GM23338 (cell line): ENCODE measurements around the gene KLHL36. TPM values are rescaled to one million over a fixed set of nuclear protein-coding genes. Genes with fewer than 3 reads are reported as not detected.

Experiments
- ATAC-seq: fragments of 200-7000 bp; cut with Tn5 transposase; 3 replicates; pipeline ENCODE4 v1.9.1; 2020
- DNase-seq: peaks from one replicate; pipeline ENCODE4 v3.0.0-alpha.2; 2015; ENCODE audit warnings: low spot score
- H2AFZ ChIP-seq: fragments of 200-600 bp; sonication (generic); 2 replicates; pipeline ENCODE4 v1.8.0; 2016; ENCODE audit warnings: antibody characterized with exemption, mild to moderate bottlenecking, moderate library complexity
- H3F3A ChIP-seq: fragments of 200-600 bp; sonication (generic); replicated peaks from 2 replicates; pipeline ENCODE4 v1.8.0; 2017; ENCODE audit warnings: antibody characterized with exemption, mixed run types, low read depth
- H3K27ac ChIP-seq: fragments of 200-600 bp; sonication (generic); 2 replicates; pipeline ENCODE4 v1.6.1; 2016; ENCODE audit warnings: low read depth
- H3K27me3 ChIP-seq: fragments of 200-600 bp; sonication (generic); 2 replicates; pipeline ENCODE4 v1.8.0; 2016; ENCODE audit warnings: mild to moderate bottlenecking, mixed run types, moderate library complexity; ENCODE audit not compliant: insufficient read depth
- H3K36me3 ChIP-seq: fragments of 200-600 bp; sonication (generic); 2 replicates; pipeline ENCODE4 v1.8.0; 2016; ENCODE audit warnings: mild to moderate bottlenecking; ENCODE audit not compliant: insufficient read depth
- H3K4me1 ChIP-seq: fragments of 200-600 bp; sonication (generic); 2 replicates; pipeline ENCODE4 v1.8.0; 2016; ENCODE audit warnings: mild to moderate bottlenecking, moderate library complexity; ENCODE audit not compliant: insufficient read depth
- H3K4me2 ChIP-seq: fragments of 200-600 bp; sonication (generic); 2 replicates; pipeline ENCODE4 v1.7.1; 2017; ENCODE audit warnings: mixed run types
- H3K4me3 ChIP-seq: fragments of 200-600 bp; sonication (generic); 2 replicates; pipeline ENCODE4 v1.6.1; 2016; ENCODE audit warnings: mixed run types
- H3K79me2 ChIP-seq: fragments of 200-600 bp; sonication (generic); replicated peaks from 2 replicates; pipeline ENCODE4 v1.8.0; 2017; ENCODE audit warnings: mild to moderate bottlenecking; ENCODE audit not compliant: insufficient read depth
- H3K9me2 ChIP-seq: fragments of 200-600 bp; sonication (generic); 2 replicates; pipeline ENCODE4 v1.8.0; 2017; ENCODE audit not compliant: insufficient read depth
- H4K20me1 ChIP-seq: fragments of 200-600 bp; sonication (generic); replicated peaks from 2 replicates; pipeline ENCODE4 v1.8.0; 2017; ENCODE audit warnings: mild to moderate bottlenecking; ENCODE audit not compliant: insufficient read depth
- H3K27ac Mint-ChIP-seq: 2 replicates; pipeline ENCODE4 v1.8.0; 2020; ENCODE audit warnings: inconsistent platforms, mild to moderate bottlenecking, moderate library complexity, mixed read lengths
- H3K27me3 Mint-ChIP-seq: 3 replicates; pipeline ENCODE4 v1.8.0; 2022; ENCODE audit warnings: low read depth, mild to moderate bottlenecking, moderate library complexity, mixed read lengths, inconsistent platforms; ENCODE audit not compliant: insufficient read depth, poor library complexity
- H3K36me3 Mint-ChIP-seq: 3 replicates; pipeline ENCODE4 v1.8.0; 2021; ENCODE audit warnings: low read depth, mild to moderate bottlenecking, inconsistent platforms, moderate library complexity, mixed read lengths
- H3K4me1 Mint-ChIP-seq: 3 replicates; pipeline ENCODE4 v1.8.0; 2020; ENCODE audit warnings: mild to moderate bottlenecking, inconsistent platforms, mixed read lengths
- H3K4me3 Mint-ChIP-seq: 3 replicates; pipeline ENCODE4 v1.8.0; 2021; ENCODE audit warnings: moderate library complexity, mild to moderate bottlenecking, inconsistent platforms, mixed read lengths
- H3K9me3 Mint-ChIP-seq: 3 replicates; pipeline ENCODE4 v1.8.0; 2020; ENCODE audit warnings: moderate library complexity, mild to moderate bottlenecking, inconsistent platforms, mixed read lengths
- EZH2 ChIP-seq: fragments of 200-600 bp; sonication (generic); IDR thresholded peaks from one replicate; pipeline ENCODE4 v1.8.0; 2017; ENCODE audit warnings: antibody characterized with exemption, mild to moderate bottlenecking, low read depth; ENCODE audit not compliant: unreplicated experiment
- JUNB ChIP-seq: IDR thresholded peaks from one replicate; pipeline ENCODE4 v1.6.1; 2016; ENCODE audit warnings: antibody characterized with exemption; ENCODE audit not compliant: unreplicated experiment
- NANOG ChIP-seq: IDR thresholded peaks from 2 replicates; pipeline ENCODE4 v1.6.1; 2016; ENCODE audit warnings: antibody characterized with exemption, borderline replicate concordance
- REST ChIP-seq: IDR thresholded peaks from one replicate; pipeline ENCODE4 v1.6.1; 2018; ENCODE audit warnings: antibody characterized with exemption; ENCODE audit not compliant: unreplicated experiment
- ZNF114 ChIP-seq: fragments of 250-450 bp; sonication (Bioruptor Pico); IDR thresholded peaks from 2 replicates; pipeline ENCODE4 v1.5.0; 2020; ENCODE audit warnings: mild to moderate bottlenecking, moderate library complexity
- ZNF331 ChIP-seq: fragments of 250-450 bp; sonication (Bioruptor Pico); IDR thresholded peaks from 2 replicates; pipeline ENCODE4 v1.5.0; 2020; ENCODE audit warnings: low read depth, mild to moderate bottlenecking, moderate library complexity
- ZNF462 ChIP-seq: fragments of 250-450 bp; sonication (Bioruptor Pico); IDR thresholded peaks from 2 replicates; pipeline ENCODE4 v1.5.0; 2020; ENCODE audit warnings: mild to moderate bottlenecking, moderate library complexity
- polyA plus RNA-seq: library from polyadenylated mRNA; unstranded; fragments of >200 nt; fragmentation: Nextera tagmentation; extraction: Ambion mirVana; gene quantifications from 2 replicates; pipeline ENCODE4 v1.2.1, GENCODE V29; 2016
- total RNA-seq: library from RNA; depleted of rRNA; stranded (reverse); fragments of >200 nt; shearing (Covaris generic); gene quantifications from 2 replicates; pipeline ENCODE4 v1.2.3, GENCODE V29; 2014

Gene KLHL36
- total and polyA plus RNA-seq, 2 experiments from 2014 or later, result 13.4 to 70.4 TPM

GRCh38 chr16:84652566-84652965, 4.3 kb downstream of the KLHL36 start:
- Histone ChIP-seq H3K9me2 (no peaks in the 10 kb centered on the region), H4K20me1 (no peaks in the 10 kb centered on the region; the same call in 1 of the 2 replicates), H2AFZ (no peak overlapping the region), H3F3A (peaks cover 5% of the 10 kb centered on the region), H3K79me2 (no peaks in the 10 kb centered on the region), H3K4me2 (no peak overlapping the region), H3K27me3 (peaks cover 12% of the 10 kb centered on the region), H3K4me3 (no peak overlapping the region), H3K36me3 (no peaks in the 10 kb centered on the region), H3K27ac (no peak overlapping the region), H3K4me1 (no peaks in the 10 kb centered on the region; the same call in 1 of the 2 replicates)
- no peak for DNase-seq
- Mint-ChIP-seq H3K27me3 (peaks cover 10% of the 10 kb centered on the region), H3K27ac (no peak overlapping the region), H3K9me3 (no peaks in the 10 kb centered on the region), H3K36me3 (peaks cover 22% of the 10 kb centered on the region), H3K4me1 (peaks cover 8% of the 10 kb centered on the region; the same call in 2 of the 3 replicates), H3K4me3 (no peak overlapping the region)
- no peak for ATAC-seq
- no peak for TF ChIP-seq JUNB
- no peak for TF ChIP-seq ZNF114
- no peak for TF ChIP-seq REST
- no peak for TF ChIP-seq ZNF331
- TF ChIP-seq ZNF462 (CRISPR knock-in tag), result no peak
- TF ChIP-seq EZH2, result no peak
- no peak for TF ChIP-seq NANOG
